ENCODE data around the gene CTNNBIP1.

The CTNNBIP1 gene

GRCh38 chr1:9841460-9841859 is 68.6 kb downstream of the CTNNBIP1 start:
- H3K79me2 ChIP-seq = no peaks in the 10 kb centered on the region
- H3K4me2 ChIP-seq (ENCODE audit: low read length) = no peak overlapping the region
- no peak overlapping the region for H3K9ac ChIP-seq
- no peaks in the 10 kb centered on the region for H3K9me3 ChIP-seq (ENCODE audit: control insufficient read depth, low read length)
- no peak overlapping the region for H3K27ac ChIP-seq
- no peaks in the 10 kb centered on the region for H3K36me3 ChIP-seq (ENCODE audit: control insufficient read depth, insufficient read depth, low read length)
- no peak overlapping the region for H2AFZ ChIP-seq
- no peaks in the 10 kb centered on the region for H3K27me3 ChIP-seq (ENCODE audit: control insufficient read depth, insufficient read depth, low read length)
- no peak overlapping the region for H3K4me3 ChIP-seq (ENCODE audit: low read depth, low read length)
- no peak for TF ChIP-seq CTCF (IDR thresholded peaks at IDR 0.05)
- no peaks in the 10 kb centered on the region for H3K4me1 ChIP-seq

GRCh38 chr1:9840176-9840575 is 69.9 kb downstream of the CTNNBIP1 start:
- no peak for TF ChIP-seq CTCF (IDR thresholded peaks at IDR 0.05)
- Histone ChIP-seq H3K4me1 (no peaks in the 10 kb centered on the region), H3K4me2 (ENCODE audit: low read length) (no peak overlapping the region), H3K27ac (no peak overlapping the region), H3K9ac (no peak overlapping the region), H3K27me3 (ENCODE audit: control insufficient read depth, insufficient read depth, low read length) (no peaks in the 10 kb centered on the region), H3K79me2 (no peaks in the 10 kb centered on the region), H3K36me3 (ENCODE audit: control insufficient read depth, insufficient read depth, low read length) (no peaks in the 10 kb centered on the region), H3K9me3 (ENCODE audit: control insufficient read depth, low read length) (no peaks in the 10 kb centered on the region), H3K4me3 (ENCODE audit: low read depth, low read length) (no peak overlapping the region), H2AFZ (no peak overlapping the region)

DNA sequence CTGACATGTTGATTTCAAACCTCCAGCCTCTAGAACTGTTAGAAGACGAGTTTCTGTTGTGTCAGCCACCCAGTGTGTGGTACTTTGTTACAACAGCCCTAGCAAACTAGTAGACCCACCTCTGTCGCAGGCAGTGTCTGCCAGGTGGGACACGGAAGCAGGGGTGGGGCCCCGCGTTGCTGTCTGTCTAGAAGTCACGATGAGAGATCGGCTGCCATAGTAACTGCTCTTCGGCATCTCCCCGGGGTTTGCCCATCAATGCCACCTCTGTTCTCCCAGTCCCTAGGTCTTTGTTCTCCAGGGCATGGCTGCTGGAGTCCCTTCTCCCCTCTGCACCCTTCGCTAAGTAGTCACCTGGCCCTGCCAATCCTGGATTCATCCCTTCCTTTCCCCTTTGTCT is 71.1 kb downstream of the CTNNBIP1 start:
- no peak overlapping the region for H3K4me3 ChIP-seq (ENCODE audit: low read depth, low read length)
- H3K9ac ChIP-seq = no peak overlapping the region
- no peaks in the 10 kb centered on the region for H3K4me1 ChIP-seq

GRCh38 chr1:9836632-9836960 is 73.5 kb downstream of the CTNNBIP1 start:
- Histone ChIP-seq H3K36me3 (ENCODE audit: control insufficient read depth, insufficient read depth, low read length) (no peaks in the 10 kb centered on the region), H3K27me3 (ENCODE audit: control insufficient read depth, insufficient read depth, low read length) (no peaks in the 10 kb centered on the region), H3K79me2 (no peaks in the 10 kb centered on the region), H3K4me2 (ENCODE audit: low read length) (no peak overlapping the region), H3K9ac (no peak overlapping the region), H3K4me1 (no peaks in the 10 kb centered on the region), H3K27ac (no peak overlapping the region), H2AFZ (no peak overlapping the region), H3K4me3 (ENCODE audit: low read depth, low read length) (no peak overlapping the region), H3K9me3 (ENCODE audit: control insufficient read depth, low read length) (no peaks in the 10 kb centered on the region)
- no peak for TF ChIP-seq CTCF (IDR thresholded peaks at IDR 0.05)

More for the DNA sequence above, 71.1 kb downstream of the CTNNBIP1 start:
- H3K4me2 ChIP-seq (ENCODE audit: low read length) = no peak overlapping the region
- TF ChIP-seq CTCF (IDR thresholded peaks at IDR 0.05) = no peak
- H3K27ac ChIP-seq = no peak overlapping the region
- H3K9me3 ChIP-seq (ENCODE audit: control insufficient read depth, low read length) = no peaks in the 10 kb centered on the region
- no peak overlapping the region for H2AFZ ChIP-seq
- no peaks in the 10 kb centered on the region for H3K79me2 ChIP-seq
- no peaks in the 10 kb centered on the region for H3K36me3 ChIP-seq (ENCODE audit: control insufficient read depth, insufficient read depth, low read length)
- no peaks in the 10 kb centered on the region for H3K27me3 ChIP-seq (ENCODE audit: control insufficient read depth, insufficient read depth, low read length)

- H3K4me3 ChIP-seq (ENCODE audit: low read depth, low read length) = no peak overlapping the region
- H3K79me2 ChIP-seq = no peaks in the 10 kb centered on the region
- H3K27ac ChIP-seq = no peak overlapping the region
- H3K9me3 ChIP-seq (ENCODE audit: control insufficient read depth, low read length) = no peaks in the 10 kb centered on the region
- H3K4me1 ChIP-seq = no peaks in the 10 kb centered on the region
- no peak overlapping the region for H3K9ac ChIP-seq
- no peaks in the 10 kb centered on the region for H3K27me3 ChIP-seq (ENCODE audit: control insufficient read depth, insufficient read depth, low read length)
- no peak overlapping the region for H2AFZ ChIP-seq
- no peaks in the 10 kb centered on the region for H3K36me3 ChIP-seq (ENCODE audit: control insufficient read depth, insufficient read depth, low read length)
- H3K4me2 ChIP-seq (ENCODE audit: low read length) = no peak overlapping the region
- no peak for TF ChIP-seq CTCF (IDR thresholded peaks at IDR 0.05)
Measured at GRCh38 chr1:9835758-9836631, 74.1 kb downstream of the CTNNBIP1 start.
